Measurements from ENCODE around the gene NLK.

DNA sequence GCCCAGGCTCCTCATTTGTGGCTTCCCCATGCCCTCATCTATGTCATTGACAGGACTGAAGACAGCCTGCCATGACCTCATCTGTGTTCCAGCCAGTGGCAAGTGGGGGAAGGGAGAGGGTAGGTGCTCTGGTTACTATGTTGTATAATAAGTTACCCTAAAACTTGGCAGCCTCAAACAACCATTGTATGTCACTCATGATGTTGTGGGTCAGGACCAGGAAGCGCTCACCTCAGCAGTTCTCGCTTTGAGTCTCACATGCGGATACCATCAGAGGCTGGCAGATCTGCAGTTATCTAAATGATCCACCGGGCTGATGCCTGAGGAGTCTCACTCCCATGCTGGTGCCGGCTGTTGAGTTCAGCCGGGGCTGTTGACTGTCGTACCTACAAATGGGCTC, 187.5 kb downstream of the NLK start:
- no peak for TF ChIP-seq CTCF (IDR thresholded peaks at IDR 0.05)
- TF ChIP-seq POLR2AphosphoS5 (IDR thresholded peaks at IDR 0.05; ENCODE audit: low read depth, low read length): no peak
- TF ChIP-seq TCF7L2 (IDR thresholded peaks at IDR 0.05; ENCODE audit: low read depth, low read length): no peak
- TF ChIP-seq, protein P1, sequence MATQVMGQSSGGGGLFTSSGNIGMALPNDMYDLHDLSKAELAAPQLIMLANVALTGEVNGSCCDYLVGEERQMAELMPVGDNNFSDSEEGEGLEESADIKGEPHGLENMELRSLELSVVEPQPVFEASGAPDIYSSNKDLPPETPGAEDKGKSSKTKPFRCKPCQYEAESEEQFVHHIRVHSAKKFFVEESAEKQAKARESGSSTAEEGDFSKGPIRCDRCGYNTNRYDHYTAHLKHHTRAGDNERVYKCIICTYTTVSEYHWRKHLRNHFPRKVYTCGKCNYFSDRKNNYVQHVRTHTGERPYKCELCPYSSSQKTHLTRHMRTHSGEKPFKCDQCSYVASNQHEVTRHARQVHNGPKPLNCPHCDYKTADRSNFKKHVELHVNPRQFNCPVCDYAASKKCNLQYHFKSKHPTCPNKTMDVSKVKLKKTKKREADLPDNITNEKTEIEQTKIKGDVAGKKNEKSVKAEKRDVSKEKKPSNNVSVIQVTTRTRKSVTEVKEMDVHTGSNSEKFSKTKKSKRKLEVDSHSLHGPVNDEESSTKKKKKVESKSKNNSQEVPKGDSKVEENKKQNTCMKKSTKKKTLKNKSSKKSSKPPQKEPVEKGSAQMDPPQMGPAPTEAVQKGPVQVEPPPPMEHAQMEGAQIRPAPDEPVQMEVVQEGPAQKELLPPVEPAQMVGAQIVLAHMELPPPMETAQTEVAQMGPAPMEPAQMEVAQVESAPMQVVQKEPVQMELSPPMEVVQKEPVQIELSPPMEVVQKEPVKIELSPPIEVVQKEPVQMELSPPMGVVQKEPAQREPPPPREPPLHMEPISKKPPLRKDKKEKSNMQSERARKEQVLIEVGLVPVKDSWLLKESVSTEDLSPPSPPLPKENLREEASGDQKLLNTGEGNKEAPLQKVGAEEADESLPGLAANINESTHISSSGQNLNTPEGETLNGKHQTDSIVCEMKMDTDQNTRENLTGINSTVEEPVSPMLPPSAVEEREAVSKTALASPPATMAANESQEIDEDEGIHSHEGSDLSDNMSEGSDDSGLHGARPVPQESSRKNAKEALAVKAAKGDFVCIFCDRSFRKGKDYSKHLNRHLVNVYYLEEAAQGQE (IDR thresholded peaks at IDR 0.05; ENCODE audit: insufficient read depth in 1 of 2, low read depth in 2 of 2, low read length in 1 of 2): no peak
